GM12878 (cell line): ENCODE data around the gene HOMER2. TPM values are rescaled to one million over a fixed set of nuclear protein-coding genes. Genes with fewer than 3 reads are reported as not detected.

ENCODE experiments used
- ATAC-seq: fragments of 200-7000 bp; cut with Tn5 transposase; 3 replicates; pipeline ENCODE4 v1.9.1; 2020; ENCODE audit warnings: mild to moderate bottlenecking, moderate library complexity
- BruUV-seq: library from RNA; stranded (reverse); fragments of 400-500 nt; replicated peaks from 2 replicates; lab custom pipeline; 2021; lab: Mats Ljungman, UMichigan
- CTCF ChIA-PET: fragments of 300-600 bp; sonication (Branson Sonifier 250); formaldehyde crosslinking; extraction: SDS; loops from one replicate; lab custom pipeline; 2021; ENCODE audit warnings: inconsistent platforms; lab: Yijun Ruan, JAX
- POLR2A ChIA-PET: fragments of 350-600 bp; formaldehyde crosslinking; extraction: SDS; loops from one replicate; lab custom pipeline; 2021; ENCODE audit warnings: inconsistent platforms; lab: Charles Lee
- RAD21 ChIA-PET: fragments of 300-600 bp; sonication (Branson Sonifier 250); formaldehyde crosslinking; loops from one replicate; lab custom pipeline; 2023; ENCODE audit warnings: antibody characterized with exemption; ENCODE audit not compliant: unreplicated experiment; lab: Charles Lee
- SMC1A ChIA-PET: fragments of 300-600 bp; sonication (Branson Sonifier 250); formaldehyde crosslinking; loops from one replicate; lab custom pipeline; 2023; ENCODE audit not compliant: unreplicated experiment, uncharacterized antibody; lab: Charles Lee
- DNase-seq: peaks from one replicate; pipeline ENCODE4 v3.0.0-alpha.2; 2011; ENCODE audit warnings: low read depth, low spot score
- FAIRE-seq: peaks from 3 replicates; lab custom pipeline; 2011; peaks lifted over from hg19 to GRCh38; lab: Jason Lieb, UNC
- H2AFZ ChIP-seq: 2 replicates; pipeline ENCODE4 v1.6.0; 2011; ENCODE audit warnings: low read depth, low read length, control low read depth; ENCODE audit not compliant: control insufficient read depth
- H3K27ac ChIP-seq: 2 replicates; pipeline ENCODE4 v1.5.1; 2011; ENCODE audit warnings: control low read depth; ENCODE audit not compliant: control insufficient read depth, insufficient read depth
- H3K27me3 ChIP-seq, 2 experiments: replicated peaks in 1 of 2; 2 replicates each; pipeline versions ENCODE4 v1.6.0 to v1.6.1; 2011; ENCODE audit warnings: low read length in 1 of 2; ENCODE audit not compliant: control insufficient read depth in 2 of 2, insufficient read depth in 2 of 2
- H3K36me3 ChIP-seq, 2 experiments: 2 replicates each; pipeline ENCODE4 v1.5.1; 2011; ENCODE audit warnings: low read length in 1 of 2; ENCODE audit not compliant: control insufficient read depth in 2 of 2, insufficient read depth in 2 of 2
- H3K4me1 ChIP-seq: 2 replicates; pipeline ENCODE4 v1.6.1; 2011; ENCODE audit warnings: mild to moderate bottlenecking, low read length, moderate library complexity, mixed read lengths; ENCODE audit not compliant: control insufficient read depth, insufficient read depth
- H3K4me2 ChIP-seq: 2 replicates; pipeline ENCODE4 v1.6.0; 2011; ENCODE audit warnings: control low read depth; ENCODE audit not compliant: control insufficient read depth, insufficient read depth
- H3K4me3 ChIP-seq: fragments of 200-600 bp; sonication (generic); 2 replicates; pipeline ENCODE4 v1.5.1; 2016
- H3K79me2 ChIP-seq: 2 replicates; pipeline ENCODE4 v1.6.0; 2011; ENCODE audit warnings: low read length; ENCODE audit not compliant: control insufficient read depth, insufficient read depth
- H3K9ac ChIP-seq: 2 replicates; pipeline ENCODE4 v1.8.0; 2011; ENCODE audit warnings: low read length, control low read depth, mixed read lengths; ENCODE audit not compliant: control insufficient read depth, insufficient read depth
- H3K9me3 ChIP-seq: replicated peaks from 3 replicates; pipeline ENCODE4 v1.5.1; 2011; ENCODE audit warnings: mild to moderate bottlenecking, low read length; ENCODE audit not compliant: control insufficient read depth, insufficient read depth
- H4K20me1 ChIP-seq: 2 replicates; pipeline ENCODE4 v1.6.0; 2011; ENCODE audit not compliant: control insufficient read depth, insufficient read depth
- ATF7 ChIP-seq: fragments of 450-650 bp; IDR thresholded peaks from 2 replicates; pipeline ENCODE4 v1.6.1; 2016; ENCODE audit warnings: low read depth, mild to moderate bottlenecking
- CEBPZ ChIP-seq: fragments of 150-350 bp; IDR thresholded peaks from 2 replicates; pipeline ENCODE4 v1.6.1; 2016; ENCODE audit warnings: low read depth, low read length
- HDGF ChIP-seq: fragments of 450-650 bp; IDR thresholded peaks from 2 replicates; pipeline ENCODE4 v1.6.1; 2016; ENCODE audit warnings: antibody characterized with exemption
- IRF4 ChIP-seq: IDR thresholded peaks from 2 replicates; pipeline ENCODE4 v1.6.1; 2011; ENCODE audit warnings: low read depth, low read length
- NFYB ChIP-seq: IDR thresholded peaks from 2 replicates; pipeline ENCODE4 v1.6.1; 2011; ENCODE audit warnings: low read depth, mild to moderate bottlenecking, low read length, improper control_type of control experiment, moderate library complexity; ENCODE audit not compliant: insufficient read depth
- PRDM15 ChIP-seq: fragments of 450-650 bp; formaldehyde crosslinking; IDR thresholded peaks from 2 replicates; pipeline ENCODE4 v1.4.0; 2020; ENCODE audit warnings: mild to moderate bottlenecking, moderate library complexity
- RELA ChIP-seq: fragments of 450-650 bp; IDR thresholded peaks from 2 replicates; pipeline ENCODE4 v1.8.0; 2014; ENCODE audit warnings: borderline replicate concordance; ENCODE audit not compliant: partially characterized antibody
- SMARCA5 ChIP-seq: fragments of 450-650 bp; IDR thresholded peaks from 2 replicates; pipeline ENCODE4 v1.6.1; 2017; ENCODE audit warnings: mild to moderate bottlenecking
- STAT3 ChIP-seq: IDR thresholded peaks from 2 replicates; pipeline ENCODE4 v1.6.1; 2011; ENCODE audit warnings: low read depth, low read length, improper control_type of control experiment
- ZNF207 ChIP-seq: fragments of 450-650 bp; IDR thresholded peaks from 2 replicates; pipeline ENCODE4 v1.6.1; 2014; ENCODE audit warnings: antibody characterized with exemption, mild to moderate bottlenecking, borderline replicate concordance
- ZNF592 ChIP-seq: fragments of 450-650 bp; IDR thresholded peaks from 2 replicates; pipeline ENCODE4 v1.6.1; 2017; ENCODE audit warnings: mild to moderate bottlenecking, moderate library complexity
- ZNF622 ChIP-seq: fragments of 450-650 bp; IDR thresholded peaks from 2 replicates; pipeline ENCODE4 v1.6.1; 2017; ENCODE audit warnings: mild to moderate bottlenecking, inconsistent platforms
- WGBS: methylation state at CpG from one replicate; pipeline ENCODE4 v1.1.6; 2016; ENCODE audit warnings: low lambda C conversion rate; ENCODE audit not compliant: insufficient replicate concordance, insufficient coverage; ENCODE audit errors: missing lambda C conversion rate; 5-methylcytosine and 5-hydroxymethylcytosine counted together
- in situ Hi-C: fragments of 300-500 bp; cut with MboI; formaldehyde crosslinking; loops from 9 replicates; pipeline ENCODE4 v1.14.3; 2018; ENCODE audit warnings: mixed read lengths
- intact Hi-C: fragments of 100-400 bp; cut with micrococcal nuclease; formaldehyde crosslinking; loops from one replicate; pipeline ENCODE4 v1.14.2; 2022; ENCODE audit not compliant: unreplicated experiment
- polyA plus RNA-seq, 11 experiments: library from polyadenylated mRNA; depleted of rRNA in 4 of 11; unstranded in 6 of 11; stranded (reverse) in 5 of 11; fragments of >200 nt; fragmentation: Nextera tagmentation in 4 of 11; fragmentation: Illumina TruSeq in 1 of 11; extraction: Ambion mirVana in 4 of 11; extraction: Trizol in 1 of 11; gene quantifications; 1 replicate in 1 of 11; 2 replicates in 10 of 11; pipeline versions ENCODE4 v1.2.1 to v1.2.3, GENCODE V29; 2011 to 2016; ENCODE audit warnings: inconsistent platforms in 2 of 11, missing spikeins in 2 of 11, low read depth in 1 of 11
- total RNA-seq, 4 experiments: library from RNA; depleted of rRNA in 3 of 4; stranded (reverse); fragments of >200 nt in 3 of 4; fragmentation: Illumina TruSeq in 1 of 4; extraction: Trizol in 1 of 4; gene quantifications; 2 replicates each; pipeline versions ENCODE4 v1.2.1 to v1.2.3, GENCODE V29; 2013 to 2021

Gene HOMER2
- total and polyA plus RNA-seq, 10 of the 15 experiments (the other 5 are each of a cell fraction or from before 2014, with no cell fraction given), result 0.60 to 5.0 (median 1.8) TPM

- intact Hi-C loops (no loop called here), in situ Hi-C loops (no loop called here)
- FAIRE-seq, result no peak
- CTCF ChIA-PET, result no interaction called here
- no peak for DNase-seq
- Histone ChIP-seq H3K36me3 (no peaks in the 10 kb centered on the region), H3K4me1 (no peaks in the 10 kb centered on the region), H3K9ac (no peak overlapping the region), H2AFZ (no peak overlapping the region), H3K79me2 (no peaks in the 10 kb centered on the region), H4K20me1 (no peaks in the 10 kb centered on the region), H3K4me2 (no peak overlapping the region), H3K4me3 (no peak overlapping the region), H3K27me3 (peaks cover 1 to 10% of the 10 kb centered on the region in 2 experiments), H3K9me3 (no peaks in the 10 kb centered on the region), H3K27ac (no peak overlapping the region)
- TF ChIP-seq ATF7, result no peak
- TF ChIP-seq STAT3, result no peak
- no peak for TF ChIP-seq NFYB
- TF ChIP-seq ZNF622, result no peak
- no peak for TF ChIP-seq CEBPZ
- no peak for TF ChIP-seq IRF4
- TF ChIP-seq RELA, result no peak
- TF ChIP-seq PRDM15, result no peak
- TF ChIP-seq ZNF592, result no peak
- no peak for TF ChIP-seq SMARCA5
- TF ChIP-seq ZNF207, result no peak
- TF ChIP-seq HDGF, result no peak
- SMC1A ChIA-PET, result no interaction called here
- 4% methylated on average over 5 of the region's 5 CpGs for WGBS
- POLR2A ChIA-PET, result no interaction called here
- no TSS peak for BruUV-seq
- ATAC-seq, result no peak
- RAD21 ChIA-PET, result no interaction called here
Observed at GRCh38 chr15:82944821-82945220, 7.7 kb downstream of the HOMER2 start.
